ENCODE data around the gene EDNRA.

DNA sequence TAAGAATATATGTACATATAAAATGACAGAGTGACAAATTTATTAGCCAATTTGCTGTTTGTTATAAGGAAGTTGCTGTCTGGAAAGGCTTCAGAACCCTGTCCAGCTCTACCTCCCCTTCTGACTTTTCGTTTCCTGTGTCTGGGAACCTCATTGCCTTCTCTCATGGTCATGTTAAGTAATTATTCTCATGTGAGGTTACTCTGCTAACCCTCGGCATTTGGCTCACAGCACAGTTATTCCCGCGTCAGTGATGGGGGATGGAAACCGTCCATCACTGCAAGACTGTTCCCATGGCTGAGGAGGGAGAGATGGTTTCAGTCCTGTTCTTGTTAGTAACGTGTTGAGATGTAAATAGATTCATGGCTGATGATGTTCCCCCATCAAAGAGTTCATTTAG, 11.9 kb downstream of the EDNRA start:
- TF ChIP-seq SUZ12 (IDR thresholded peaks at IDR 0.05) (no peak), L3MBTL2 (conservative IDR thresholded peaks at IDR 0.05) (no peak), SP1 (IDR thresholded peaks at IDR 0.05) (no peak), FOXK2 (IDR thresholded peaks at IDR 0.05) (no peak), FOXA1 (IDR thresholded peaks at IDR 0.05) (no peak), TARDBP (IDR thresholded peaks at IDR 0.05) (no peak), CTBP1 (IDR thresholded peaks at IDR 0.05; ENCODE audit: borderline replicate concordance) (no peak), HDGF (IDR thresholded peaks at IDR 0.05; ENCODE audit: borderline replicate concordance) (no peak), NFRKB (IDR thresholded peaks at IDR 0.05) (no peak), LEF1 (IDR thresholded peaks at IDR 0.05; ENCODE audit: borderline replicate concordance) (no peak), BHLHE40 (IDR thresholded peaks at IDR 0.05; ENCODE audit: borderline replicate concordance) (no peak)

Data from HEK293T (cell line).